NCI-H82 treated with DMSO at 0.1 percent for 48 hours (cell line): Measurements from ENCODE around the gene SRL.
"Not testable (repeated sequence)": the region's sequence is repeated elsewhere in the genome, so short reads cannot be mapped to it uniquely, and the experiment has no call there.

Source experiments
- DNase-seq: peaks from one replicate; lab custom pipeline; 2025; ENCODE audit not compliant: unreplicated experiment; lab: John Stamatoyannopoulos, UW

Gene SRL

GRCh38 chr16:4166821-4167220 lies 75.1 kb downstream of the SRL start:
- DNase-seq, result no peak

- DNase-seq, result no peak
Measured at GRCh38 chr16:4160658-4161430, 81.0 kb downstream of the SRL start.

GRCh38 chr16:4159726-4160125 lies 82.2 kb downstream of the SRL start:
- no peak for DNase-seq

GRCh38 chr16:4158143-4159093 lies 83.5 kb downstream of the SRL start:
- DNase-seq, result no peak

GRCh38 chr16:4157376-4157825 lies 84.5 kb downstream of the SRL start:
- no peak for DNase-seq

- DNase-seq, result not testable (repeated sequence)
Measured at GRCh38 chr16:4156503-4156902, 85.4 kb downstream of the SRL start.

GRCh38 chr16:4153364-4153763 lies 88.5 kb downstream of the SRL start:
- not testable (repeated sequence) for DNase-seq

DNA sequence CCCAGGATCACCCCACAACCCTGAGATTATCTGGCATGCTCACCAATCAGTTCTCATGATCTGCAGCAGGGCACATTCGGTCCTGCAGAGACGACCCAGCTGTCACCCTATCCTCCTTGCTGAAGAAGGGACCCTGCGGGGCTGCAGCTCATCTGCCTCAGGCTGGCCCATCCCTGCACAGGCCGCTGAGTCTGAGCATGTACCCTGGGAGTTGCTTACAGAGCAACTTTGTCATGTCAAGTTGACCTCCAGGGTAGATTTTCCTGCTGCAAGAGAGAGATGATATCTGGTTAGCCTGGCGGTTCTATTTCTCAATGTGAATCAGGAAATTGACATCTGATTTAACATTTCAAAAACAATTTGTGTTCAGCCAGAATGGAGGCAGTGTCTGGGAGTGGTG lies 89.6 kb downstream of the SRL start:
- DNase-seq, result no peak

- DNase-seq, result no peak
Measured at GRCh38 chr16:4147236-4147635, 94.6 kb downstream of the SRL start.

- DNase-seq, result no peak
Measured at GRCh38 chr16:4142268-4142667, 99.6 kb downstream of the SRL start.

GRCh38 chr16:4141604-4142003 lies 100.3 kb downstream of the SRL start:
- no peak for DNase-seq

DNA sequence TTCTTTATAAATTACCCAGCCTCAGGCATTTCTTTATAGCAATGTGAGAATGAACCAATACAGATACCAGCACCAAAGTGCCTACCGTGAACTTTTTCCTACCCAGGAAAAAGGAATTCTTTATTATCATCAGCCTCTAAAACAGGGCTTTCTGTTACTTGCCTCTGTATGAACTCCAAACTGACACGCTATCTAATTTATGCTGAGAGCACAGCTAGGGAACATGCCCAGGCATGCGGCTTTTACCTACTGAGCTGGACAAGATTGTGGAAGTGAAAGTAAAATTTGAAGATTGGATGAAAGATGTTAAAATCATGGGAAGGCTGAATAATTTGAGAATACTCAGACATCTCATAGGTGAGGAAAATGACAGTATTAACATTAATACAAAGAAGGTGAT lies 101.2 kb downstream of the SRL start:
- no peak for DNase-seq

GRCh38 chr16:4139968-4140367 lies 101.9 kb downstream of the SRL start:
- no peak for DNase-seq
